ENCODE results near the gene DAPK3. TPM values are rescaled to one million over a fixed set of nuclear protein-coding genes. Genes with fewer than 3 reads are reported as not detected.

DAPK3 gene
- 10 to 100 TPM; 38.2 to 60.4 (median 45.9) TPM for total RNA-seq

GRCh38 chr19:3970808-3971598 is at the start of gene DAPK3:
DAPK3 (minus strand) TSS chr19:3971099; CDS start chr19:3969735, 1,364 bp downstream.
- H3K27me3 ChIP-seq: no peaks in the 10 kb centered on the region
- H3K4me1 ChIP-seq: peaks cover 16 to 55% (median 45%) of the 10 kb centered on the region in 3 donors
- peaks cover 6 to 43% (median 18%) of the 10 kb centered on the region in 3 donors for H3K36me3 ChIP-seq
- intact Hi-C loops (cut with DNase I): no loop called here
- TF ChIP-seq CTCF (IDR thresholded peaks at IDR 0.05): peak in 4 of 6 experiments; percentile 27 to 67 (median 48)
- TF ChIP-seq POLR2A (IDR thresholded peaks at IDR 0.05): peak in 3 of 4 donors; percentile 95 to 98 (median 96)
- DNase-seq: peak; percentile 81
- peak within 1 kb of the TSS; percentile 88 to 100 (median 93) for H3K4me3 ChIP-seq
- peak within 1 kb of the TSS; percentile 96 to 99 (median 98) for H3K27ac ChIP-seq
- H3K9me3 ChIP-seq: no peaks in the 10 kb centered on the region
- WGBS, 2 donors: 0 to 3% methylated on average over 7 to 17 of the region's 73 CpGs

- H3K9me3 ChIP-seq: no peaks in the 10 kb centered on the region
- WGBS, 2 donors: 70 to 80% methylated on average over 2 to 4 of the region's 17 CpGs
- intact Hi-C loops (cut with DNase I): no loop called here
- H3K4me3 ChIP-seq: no peak overlapping the region
- H3K36me3 ChIP-seq: peaks cover 5 to 65% (median 9%) of the 10 kb centered on the region in 3 donors
- peak overlapping the region in 1 of 4 donors; percentile 50 for H3K27ac ChIP-seq
- peaks cover 0 to 39% (median 12%) of the 10 kb centered on the region in 3 donors for H3K4me1 ChIP-seq
- H3K27me3 ChIP-seq: no peaks in the 10 kb centered on the region
- no peak for TF ChIP-seq POLR2A (IDR thresholded peaks at IDR 0.05)
- no peak for TF ChIP-seq CTCF (IDR thresholded peaks at IDR 0.05)
- no peak for DNase-seq
Observed at GRCh38 chr19:4019578-4019977, 48.7 kb upstream of the DAPK3 start.

- peaks cover 7 to 65% (median 10%) of the 10 kb centered on the region in 3 donors for H3K36me3 ChIP-seq
- DNase-seq: no peak
- TF ChIP-seq POLR2A (IDR thresholded peaks at IDR 0.05) (no peak), CTCF (IDR thresholded peaks at IDR 0.05) (no peak)
- H3K27ac ChIP-seq: peak overlapping the region in 1 of 4 donors; percentile 50
- WGBS, 2 donors: 91 to 93% methylated on average over 8 to 12 of the region's 19 CpGs
- peaks cover 1 to 45% (median 12%) of the 10 kb centered on the region in 3 donors for H3K4me1 ChIP-seq
- H3K27me3 ChIP-seq: no peaks in the 10 kb centered on the region
- intact Hi-C loops (cut with DNase I): no loop called here
- H3K9me3 ChIP-seq: no peaks in the 10 kb centered on the region
- no peak overlapping the region for H3K4me3 ChIP-seq
Observed at GRCh38 chr19:4018775-4019504, 48.0 kb upstream of the DAPK3 start.

GRCh38 chr19:4018140-4018613 is 47.3 kb upstream of the DAPK3 start:
- intact Hi-C loops (cut with DNase I): no loop called here

More at GRCh38 chr19:4018140-4018613, 47.3 kb upstream of the DAPK3 start:
- TF ChIP-seq CTCF (IDR thresholded peaks at IDR 0.05) (no peak), POLR2A (IDR thresholded peaks at IDR 0.05) (no peak)
- WGBS, 2 donors: 92% methylated on average over 13 to 15 of the region's 22 CpGs
- Histone ChIP-seq H3K27ac (no peak overlapping the region), H3K27me3 (no peaks in the 10 kb centered on the region), H3K36me3 (peaks cover 13 to 66% (median 15%) of the 10 kb centered on the region in 3 donors), H3K4me3 (no peak overlapping the region), H3K9me3 (no peaks in the 10 kb centered on the region), H3K4me1 (peaks cover 4 to 52% (median 12%) of the 10 kb centered on the region in 3 donors)
- no peak for DNase-seq

Measured in esophagus squamous epithelium (tissue), 5 donors.